AG04449 (cell line): Measurements from ENCODE around the gene CHN2.

Source experiments
- CTCF ChIA-PET: fragments of 350-600 bp; formaldehyde crosslinking; extraction: SDS; loops from one replicate; lab custom pipeline; 2021; ENCODE audit warnings: antibody characterized with exemption; lab: Yijun Ruan, JAX
- POLR2A ChIA-PET: fragments of 400-600, 350-600 bp; formaldehyde crosslinking; extraction: SDS; loops from one replicate; lab custom pipeline; 2020; ENCODE audit warnings: antibody characterized with exemption, inconsistent platforms; lab: Yijun Ruan, JAX
- DNase-seq: peaks from one replicate; pipeline ENCODE4 v3.0.0-alpha.2; 2010; ENCODE audit warnings: low read depth, low spot score
- H3K4me3 ChIP-seq: 2 replicates; pipeline ENCODE4 v1.5.1; 2011; ENCODE audit warnings: low read depth, mild to moderate bottlenecking, control low read depth, low read length
- CTCF ChIP-seq: IDR thresholded peaks from one replicate; pipeline ENCODE4 v1.5.1; 2011; ENCODE audit warnings: mild to moderate bottlenecking, moderate library complexity, low read length, control low read depth, inconsistent platforms; ENCODE audit not compliant: insufficient read depth; ENCODE audit errors: missing control alignments

The CHN2 gene

DNA sequence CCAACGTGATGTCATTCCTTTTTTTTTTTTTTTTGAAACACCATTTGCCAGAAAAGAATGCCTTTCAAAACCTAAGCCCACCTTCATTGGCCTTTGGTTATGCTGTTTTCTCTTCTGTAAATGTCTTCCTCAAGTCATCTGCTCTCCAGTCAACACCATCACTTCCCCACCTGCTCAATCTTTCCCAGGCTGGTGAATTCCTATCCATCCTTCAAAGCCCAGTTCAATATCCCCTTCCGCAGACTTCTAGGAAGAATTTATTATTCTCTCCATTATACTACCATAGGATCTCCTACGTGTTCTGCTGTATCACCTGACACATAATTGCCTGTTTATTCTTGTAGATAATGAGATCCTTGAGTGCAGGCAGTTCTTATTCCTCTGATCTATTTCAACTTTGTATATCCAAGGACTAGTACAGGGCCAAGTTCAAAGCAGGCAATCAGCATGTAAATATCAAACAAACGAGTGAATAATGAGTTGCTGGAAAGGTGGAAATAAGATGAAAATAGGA is 295.6 kb downstream of the CHN2 start:
- no peak for TF ChIP-seq CTCF
- no peak for DNase-seq
- ChIA-PET POLR2A (interaction anchor here (0.5 kb wide), 1 partner anchor 52 kb away, joined by 3 read pairs; no protein-coding TSS in a partner anchor), CTCF (no interaction called here)
- no peak overlapping the region for H3K4me3 ChIP-seq

GRCh38 chr7:29494350-29494749 is 299.8 kb downstream of the CHN2 start:
- TF ChIP-seq CTCF = no peak
- ChIA-PET POLR2A (no interaction called here), CTCF (interaction anchor here (1.3 kb wide), 1 partner anchor 568 kb away, joined by 6 read pairs; no protein-coding TSS in a partner anchor)
- no peak overlapping the region for H3K4me3 ChIP-seq
- DNase-seq = peak; percentile 29

GRCh38 chr7:29495653-29496052 is 301.1 kb downstream of the CHN2 start:
- CTCF ChIA-PET = interaction anchor here (1.3 kb wide), 1 partner anchor 569 kb away, joined by 6 read pairs; no protein-coding TSS in a partner anchor

GRCh38 chr7:29496355-29497020 is 301.9 kb downstream of the CHN2 start:
- CTCF ChIA-PET = no interaction called here
- no peak for DNase-seq
- no peak for TF ChIP-seq CTCF
- POLR2A ChIA-PET = no interaction called here
- H3K4me3 ChIP-seq = no peak overlapping the region

More at GRCh38 chr7:29495653-29496052, 301.1 kb downstream of the CHN2 start:
- no peak for DNase-seq
- POLR2A ChIA-PET = no interaction called here
- no peak overlapping the region for H3K4me3 ChIP-seq
- no peak for TF ChIP-seq CTCF

- POLR2A ChIA-PET = no interaction called here
- no peak for TF ChIP-seq CTCF
Observed at GRCh38 chr7:29499932-29500331, 305.4 kb downstream of the CHN2 start.

DNA sequence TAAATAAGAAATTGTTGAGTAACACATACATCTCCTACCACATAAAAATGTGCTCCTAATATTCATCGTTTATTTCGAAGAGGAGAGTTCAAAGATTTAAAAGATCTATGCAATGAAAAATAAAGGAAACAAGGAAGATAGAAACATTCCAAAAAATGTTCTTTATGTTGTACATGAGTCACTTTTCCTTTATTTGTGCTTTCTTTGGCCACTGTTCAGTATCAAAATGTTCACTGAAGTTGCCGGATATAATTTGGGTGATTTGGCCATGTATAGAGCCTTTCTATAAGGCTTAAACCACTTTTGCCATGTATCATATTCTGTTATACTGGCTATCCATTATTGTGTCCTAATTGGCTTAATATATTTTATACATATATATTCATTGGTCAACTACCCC is 306.1 kb downstream of the CHN2 start:
- DNase-seq = no peak
- CTCF ChIA-PET = no interaction called here
- no peak overlapping the region for H3K4me3 ChIP-seq
- POLR2A ChIA-PET = no interaction called here
- no peak for TF ChIP-seq CTCF

More at GRCh38 chr7:29499932-29500331, 305.4 kb downstream of the CHN2 start:
- CTCF ChIA-PET = no interaction called here
- no peak overlapping the region for H3K4me3 ChIP-seq
- DNase-seq = no peak
